Endometrium (tissue), 2 donors: ENCODE measurements around the gene DYRK1A.

ENCODE experiments used
- FAIRE-seq: peaks from 2 replicates; lab custom pipeline; 2012; peaks lifted over from hg19 to GRCh38; lab: Jason Lieb, UNC
- donor health status: control.
- donor health status: control.

Gene DYRK1A

GRCh38 chr21:37550618-37551330 is 184.2 kb downstream of the DYRK1A start:
- no peak for FAIRE-seq

- FAIRE-seq = no peak
Measured at GRCh38 chr21:37551331-37551992, 184.9 kb downstream of the DYRK1A start.

- no peak for FAIRE-seq
Measured at GRCh38 chr21:37551993-37552355, 185.4 kb downstream of the DYRK1A start.

GRCh38 chr21:37552496-37553029 is 186.0 kb downstream of the DYRK1A start:
- no peak for FAIRE-seq

GRCh38 chr21:37553078-37553481 is 186.5 kb downstream of the DYRK1A start:
- no peak for FAIRE-seq

GRCh38 chr21:37554661-37555379 is 188.2 kb downstream of the DYRK1A start:
- FAIRE-seq = no peak

GRCh38 chr21:37555672-37556261 is 189.2 kb downstream of the DYRK1A start:
- no peak for FAIRE-seq

DNA sequence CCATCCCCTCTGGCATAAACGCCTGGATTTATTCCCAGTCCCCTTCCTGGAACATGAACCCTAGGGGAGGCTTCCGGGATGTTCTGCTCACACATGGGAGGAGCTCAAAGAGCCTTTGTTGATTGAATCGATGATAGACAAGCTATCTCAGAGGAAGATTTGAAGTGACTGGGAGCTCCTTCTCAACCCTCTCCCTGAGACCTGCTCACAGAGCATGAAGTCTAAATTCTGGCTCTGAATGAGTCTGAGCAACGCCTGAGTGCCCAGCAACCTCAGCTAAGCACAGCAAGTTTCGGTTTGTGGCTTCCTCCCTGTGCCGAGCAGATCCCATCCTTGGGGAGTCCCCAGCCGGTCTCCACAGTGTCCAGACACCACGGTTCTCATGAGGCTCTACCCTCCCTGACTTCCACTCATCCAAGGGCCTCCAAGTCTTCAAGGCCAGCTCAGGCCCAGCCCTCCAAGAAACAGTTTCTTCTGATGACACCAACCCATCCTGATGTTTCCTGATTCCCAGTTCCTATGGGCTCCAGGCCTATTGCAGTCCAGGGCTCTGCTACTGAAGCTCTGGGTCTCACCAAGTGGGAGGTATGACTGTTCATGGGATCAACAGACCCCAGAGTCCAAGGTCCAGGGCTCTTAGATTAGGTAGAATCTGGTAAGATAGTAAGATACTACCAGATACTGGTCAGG is 190.8 kb downstream of the DYRK1A start:
- no peak for FAIRE-seq

GRCh38 chr21:37558676-37559211 is 192.2 kb downstream of the DYRK1A start:
- FAIRE-seq = no peak

DNA sequence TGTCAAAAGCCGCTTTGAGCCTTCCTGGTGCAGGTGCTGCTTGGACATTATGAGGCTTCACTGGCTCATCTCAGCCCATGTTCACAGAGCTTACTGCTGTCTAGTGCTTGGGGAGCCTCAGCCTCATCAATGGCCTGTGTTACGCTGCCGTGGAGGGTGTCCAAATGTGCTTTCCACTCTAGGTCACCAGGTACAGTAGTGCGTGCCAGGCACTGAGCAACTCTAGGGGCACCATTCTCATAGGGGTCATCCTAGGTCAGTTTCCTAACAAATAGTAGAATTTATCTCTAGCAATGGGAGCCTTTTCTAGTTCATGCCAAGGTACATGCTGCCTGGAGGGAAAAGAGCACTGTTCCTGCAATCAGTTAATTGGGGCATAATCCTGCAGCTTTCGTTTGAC is 193.8 kb downstream of the DYRK1A start:
- no peak for FAIRE-seq

GRCh38 chr21:37561506-37561905 is 194.9 kb downstream of the DYRK1A start:
- FAIRE-seq = no peak

GRCh38 chr21:37561941-37562919 is 195.7 kb downstream of the DYRK1A start:
- FAIRE-seq = no peak

DNA sequence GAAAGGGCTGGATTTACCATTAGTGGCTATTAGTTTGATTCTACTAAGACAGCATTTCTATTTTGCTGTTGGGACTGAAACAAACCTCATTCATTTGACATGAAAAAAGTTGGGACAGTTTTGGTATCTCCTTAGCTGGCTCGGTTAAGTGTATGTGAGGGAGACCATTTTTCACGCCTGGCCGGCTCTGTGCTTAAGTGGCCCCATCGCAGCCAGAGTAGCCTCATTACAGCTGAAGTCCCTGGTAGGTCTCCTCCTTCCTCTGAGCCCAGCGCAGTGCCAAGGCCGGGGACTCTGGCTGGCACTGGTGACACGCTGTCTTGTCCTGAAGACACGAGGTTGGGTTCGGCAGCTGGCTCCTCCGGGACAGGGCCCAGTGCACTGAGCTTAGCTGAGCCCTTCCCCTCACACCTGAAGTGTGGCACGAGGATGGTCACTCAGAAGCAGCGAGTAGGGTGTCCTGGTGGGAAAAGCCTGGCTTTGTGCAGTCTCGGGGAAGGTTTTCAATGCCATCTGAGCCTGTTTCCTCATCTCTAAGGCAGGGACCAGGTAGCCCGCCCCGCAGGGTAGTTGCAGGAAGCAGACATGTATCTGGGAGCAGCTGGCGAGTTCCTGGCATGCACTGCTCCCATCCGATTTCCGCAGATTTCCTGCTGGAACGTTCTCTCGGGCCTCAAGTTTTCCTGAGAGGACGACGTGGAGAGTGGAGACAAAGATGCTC is 196.5 kb downstream of the DYRK1A start:
- no peak for FAIRE-seq

DNA sequence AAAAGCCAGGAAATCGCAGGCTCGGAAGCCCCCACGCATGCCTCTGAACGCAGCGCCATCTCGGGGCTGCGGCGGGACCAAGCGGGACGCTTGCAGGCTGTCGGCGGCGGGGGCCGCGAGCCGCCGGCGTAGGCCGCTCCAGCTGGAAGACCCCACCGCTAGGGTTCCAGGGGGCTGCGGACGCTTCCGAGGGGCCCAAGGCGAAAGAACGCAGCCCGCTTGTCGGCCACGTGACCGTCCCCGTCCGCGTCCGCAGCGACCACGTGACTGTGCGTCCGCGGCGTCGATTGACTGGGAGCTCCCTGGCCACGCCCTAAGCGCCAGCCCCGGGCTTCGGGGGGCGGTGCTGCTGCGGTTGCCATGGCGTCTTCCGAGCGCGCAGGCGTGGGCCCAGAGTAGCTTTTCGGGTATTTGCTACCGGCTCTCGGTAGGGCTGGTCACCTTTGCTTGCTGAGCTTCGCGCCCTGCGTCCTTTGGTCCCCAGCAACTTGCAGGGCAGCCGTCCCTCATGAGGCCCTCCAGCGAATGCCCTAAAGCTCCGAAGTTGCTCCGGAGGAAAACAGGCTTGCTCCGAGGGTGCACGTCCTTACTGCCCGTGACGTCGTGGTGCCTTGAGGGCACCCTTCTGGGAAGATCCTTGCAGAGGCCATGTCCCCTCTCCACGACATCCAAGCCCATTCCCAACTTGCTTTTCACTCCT is 197.2 kb downstream of the DYRK1A start:
- no peak for FAIRE-seq

GRCh38 chr21:37564341-37564923 is 197.9 kb downstream of the DYRK1A start:
- no peak for FAIRE-seq

- FAIRE-seq = no peak
Measured at GRCh38 chr21:37564924-37565529, 198.5 kb downstream of the DYRK1A start.

GRCh38 chr21:37565530-37566223 is 199.1 kb downstream of the DYRK1A start:
- no peak for FAIRE-seq
